GM12878 (cell line): ENCODE data around the gene TRIM38.

Source experiments
- CBX3 ChIP-seq: fragments of 200-600 bp; sonication (generic); IDR thresholded peaks from 2 replicates; pipeline ENCODE4 v1.6.1; 2016; ENCODE audit warnings: low read depth, borderline replicate concordance
- POLR2A ChIP-seq: IDR thresholded peaks from 2 replicates; pipeline ENCODE4 v1.6.1; 2011; ENCODE audit warnings: low read depth, mild to moderate bottlenecking, low read length
- RAD21 ChIP-seq: IDR thresholded peaks from 2 replicates; pipeline ENCODE4 v1.6.1; 2011; ENCODE audit warnings: mild to moderate bottlenecking, low read depth, low read length, moderate library complexity; ENCODE audit not compliant: insufficient read depth
- SMC3 ChIP-seq: IDR thresholded peaks from 2 replicates; pipeline ENCODE4 v1.6.1; 2011; ENCODE audit warnings: low read length, improper control_type of control experiment, borderline replicate concordance
- TF ChIP-seq, protein P1 (sequence below): IDR thresholded peaks from 2 replicates; pipeline ENCODE4 v1.6.1; 2012; ENCODE audit warnings: mild to moderate bottlenecking, low read depth, low read length
- TF ChIP-seq, protein P2 (sequence below): IDR thresholded peaks from 2 replicates; pipeline ENCODE4 v1.6.1; 2012; ENCODE audit warnings: low read depth, low read length, improper control_type of control experiment
- TF ChIP-seq, protein P3 (sequence below), 3 experiments: IDR thresholded peaks in 2 of 3; conservative IDR thresholded peaks in 1 of 3; 2 replicates each; pipeline ENCODE4 v1.5.1; 2011; ENCODE audit warnings: low read depth in 3 of 3, low read length in 3 of 3, mild to moderate bottlenecking in 3 of 3, control low read depth in 2 of 3, moderate library complexity in 2 of 3, inconsistent platforms in 1 of 3, mixed read lengths in 1 of 3; ENCODE audit not compliant: control insufficient read depth in 2 of 3, insufficient read depth in 1 of 3; ENCODE audit errors: extremely low read depth in 1 of 3
- TF ChIP-seq, protein P4 (sequence below): fragments of 150-350 bp; IDR thresholded peaks from 2 replicates; pipeline ENCODE4 v1.6.1; 2016; ENCODE audit warnings: low read depth, low read length
- TF ChIP-seq, protein P5 (sequence below): fragments of 450-650 bp; conservative IDR thresholded peaks from 2 replicates; pipeline ENCODE4 v1.6.1; 2017; ENCODE audit warnings: mild to moderate bottlenecking, moderate library complexity
- TF ChIP-seq, protein P6 (sequence below): fragments of 450-650 bp; IDR thresholded peaks from 2 replicates; pipeline ENCODE4 v1.6.1; 2017; ENCODE audit warnings: mild to moderate bottlenecking

DNA sequence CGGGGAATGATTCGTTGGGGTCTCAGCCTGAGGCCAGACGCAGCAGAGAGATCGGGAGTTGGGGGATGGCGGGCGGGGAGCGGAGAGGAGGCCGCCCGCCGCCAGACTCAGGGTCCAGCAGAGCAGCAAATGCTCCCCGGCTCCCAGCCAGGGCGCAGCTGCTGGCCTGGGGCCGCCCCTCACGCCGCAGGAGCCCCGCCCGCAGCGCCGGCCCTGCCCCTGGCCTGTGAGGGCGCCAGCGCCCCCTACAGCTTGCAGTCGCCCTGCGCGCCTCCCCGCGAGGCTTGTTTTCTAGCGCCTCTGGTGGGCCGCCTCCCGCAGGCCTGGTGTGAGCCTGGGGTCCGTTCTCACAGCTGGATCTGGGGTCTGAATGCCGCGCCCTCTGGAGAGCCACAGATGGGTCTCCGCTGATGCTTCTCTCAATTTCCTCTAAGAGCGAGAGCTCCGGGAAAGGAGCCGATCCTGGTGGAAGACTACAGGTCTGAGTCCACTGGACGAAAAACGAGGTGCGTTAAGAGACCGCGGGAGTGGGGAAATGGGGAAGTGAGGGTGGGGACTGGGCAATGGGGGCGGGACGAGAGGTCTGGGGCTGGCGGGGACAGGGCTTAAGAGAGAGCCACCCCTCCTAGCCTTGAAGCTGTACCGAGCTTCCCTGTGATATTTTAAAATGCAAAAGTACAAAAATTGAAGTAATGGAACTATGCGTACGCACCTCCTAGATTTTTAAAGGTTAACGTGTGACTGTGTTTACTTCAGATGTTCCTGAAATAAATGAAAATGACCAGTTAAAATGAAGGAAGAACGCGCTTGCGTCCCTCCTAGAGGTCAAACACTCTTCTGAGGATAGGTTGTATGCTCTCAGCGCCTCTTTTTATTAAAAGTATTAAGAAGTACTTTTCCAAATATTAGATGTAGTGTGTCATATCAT lies 30.1 kb downstream of the TRIM38 start:
- TF ChIP-seq, protein P1, sequence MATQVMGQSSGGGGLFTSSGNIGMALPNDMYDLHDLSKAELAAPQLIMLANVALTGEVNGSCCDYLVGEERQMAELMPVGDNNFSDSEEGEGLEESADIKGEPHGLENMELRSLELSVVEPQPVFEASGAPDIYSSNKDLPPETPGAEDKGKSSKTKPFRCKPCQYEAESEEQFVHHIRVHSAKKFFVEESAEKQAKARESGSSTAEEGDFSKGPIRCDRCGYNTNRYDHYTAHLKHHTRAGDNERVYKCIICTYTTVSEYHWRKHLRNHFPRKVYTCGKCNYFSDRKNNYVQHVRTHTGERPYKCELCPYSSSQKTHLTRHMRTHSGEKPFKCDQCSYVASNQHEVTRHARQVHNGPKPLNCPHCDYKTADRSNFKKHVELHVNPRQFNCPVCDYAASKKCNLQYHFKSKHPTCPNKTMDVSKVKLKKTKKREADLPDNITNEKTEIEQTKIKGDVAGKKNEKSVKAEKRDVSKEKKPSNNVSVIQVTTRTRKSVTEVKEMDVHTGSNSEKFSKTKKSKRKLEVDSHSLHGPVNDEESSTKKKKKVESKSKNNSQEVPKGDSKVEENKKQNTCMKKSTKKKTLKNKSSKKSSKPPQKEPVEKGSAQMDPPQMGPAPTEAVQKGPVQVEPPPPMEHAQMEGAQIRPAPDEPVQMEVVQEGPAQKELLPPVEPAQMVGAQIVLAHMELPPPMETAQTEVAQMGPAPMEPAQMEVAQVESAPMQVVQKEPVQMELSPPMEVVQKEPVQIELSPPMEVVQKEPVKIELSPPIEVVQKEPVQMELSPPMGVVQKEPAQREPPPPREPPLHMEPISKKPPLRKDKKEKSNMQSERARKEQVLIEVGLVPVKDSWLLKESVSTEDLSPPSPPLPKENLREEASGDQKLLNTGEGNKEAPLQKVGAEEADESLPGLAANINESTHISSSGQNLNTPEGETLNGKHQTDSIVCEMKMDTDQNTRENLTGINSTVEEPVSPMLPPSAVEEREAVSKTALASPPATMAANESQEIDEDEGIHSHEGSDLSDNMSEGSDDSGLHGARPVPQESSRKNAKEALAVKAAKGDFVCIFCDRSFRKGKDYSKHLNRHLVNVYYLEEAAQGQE = peak; percentile 38; the same call in 1 of the 2 replicates
- TF ChIP-seq, protein P2, sequence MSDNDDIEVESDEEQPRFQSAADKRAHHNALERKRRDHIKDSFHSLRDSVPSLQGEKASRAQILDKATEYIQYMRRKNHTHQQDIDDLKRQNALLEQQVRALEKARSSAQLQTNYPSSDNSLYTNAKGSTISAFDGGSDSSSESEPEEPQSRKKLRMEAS = peak; percentile 49
- TF ChIP-seq POLR2A = peak; percentile 93
- TF ChIP-seq, protein P3, sequence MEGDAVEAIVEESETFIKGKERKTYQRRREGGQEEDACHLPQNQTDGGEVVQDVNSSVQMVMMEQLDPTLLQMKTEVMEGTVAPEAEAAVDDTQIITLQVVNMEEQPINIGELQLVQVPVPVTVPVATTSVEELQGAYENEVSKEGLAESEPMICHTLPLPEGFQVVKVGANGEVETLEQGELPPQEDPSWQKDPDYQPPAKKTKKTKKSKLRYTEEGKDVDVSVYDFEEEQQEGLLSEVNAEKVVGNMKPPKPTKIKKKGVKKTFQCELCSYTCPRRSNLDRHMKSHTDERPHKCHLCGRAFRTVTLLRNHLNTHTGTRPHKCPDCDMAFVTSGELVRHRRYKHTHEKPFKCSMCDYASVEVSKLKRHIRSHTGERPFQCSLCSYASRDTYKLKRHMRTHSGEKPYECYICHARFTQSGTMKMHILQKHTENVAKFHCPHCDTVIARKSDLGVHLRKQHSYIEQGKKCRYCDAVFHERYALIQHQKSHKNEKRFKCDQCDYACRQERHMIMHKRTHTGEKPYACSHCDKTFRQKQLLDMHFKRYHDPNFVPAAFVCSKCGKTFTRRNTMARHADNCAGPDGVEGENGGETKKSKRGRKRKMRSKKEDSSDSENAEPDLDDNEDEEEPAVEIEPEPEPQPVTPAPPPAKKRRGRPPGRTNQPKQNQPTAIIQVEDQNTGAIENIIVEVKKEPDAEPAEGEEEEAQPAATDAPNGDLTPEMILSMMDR (IDR thresholded peaks at IDR 0.05 in 2 of 3, conservative IDR thresholded peaks at IDR 0.05 in 1 of 3; ENCODE audit: control insufficient read depth in 2 of 3, extremely low read depth in 1 of 3, insufficient read depth in 1 of 3, low read depth in 3 of 3, low read length in 3 of 3) = peak; percentile 98 to 100 (median 100); a peak in 5 of 6 replicates
- TF ChIP-seq, protein P4, sequence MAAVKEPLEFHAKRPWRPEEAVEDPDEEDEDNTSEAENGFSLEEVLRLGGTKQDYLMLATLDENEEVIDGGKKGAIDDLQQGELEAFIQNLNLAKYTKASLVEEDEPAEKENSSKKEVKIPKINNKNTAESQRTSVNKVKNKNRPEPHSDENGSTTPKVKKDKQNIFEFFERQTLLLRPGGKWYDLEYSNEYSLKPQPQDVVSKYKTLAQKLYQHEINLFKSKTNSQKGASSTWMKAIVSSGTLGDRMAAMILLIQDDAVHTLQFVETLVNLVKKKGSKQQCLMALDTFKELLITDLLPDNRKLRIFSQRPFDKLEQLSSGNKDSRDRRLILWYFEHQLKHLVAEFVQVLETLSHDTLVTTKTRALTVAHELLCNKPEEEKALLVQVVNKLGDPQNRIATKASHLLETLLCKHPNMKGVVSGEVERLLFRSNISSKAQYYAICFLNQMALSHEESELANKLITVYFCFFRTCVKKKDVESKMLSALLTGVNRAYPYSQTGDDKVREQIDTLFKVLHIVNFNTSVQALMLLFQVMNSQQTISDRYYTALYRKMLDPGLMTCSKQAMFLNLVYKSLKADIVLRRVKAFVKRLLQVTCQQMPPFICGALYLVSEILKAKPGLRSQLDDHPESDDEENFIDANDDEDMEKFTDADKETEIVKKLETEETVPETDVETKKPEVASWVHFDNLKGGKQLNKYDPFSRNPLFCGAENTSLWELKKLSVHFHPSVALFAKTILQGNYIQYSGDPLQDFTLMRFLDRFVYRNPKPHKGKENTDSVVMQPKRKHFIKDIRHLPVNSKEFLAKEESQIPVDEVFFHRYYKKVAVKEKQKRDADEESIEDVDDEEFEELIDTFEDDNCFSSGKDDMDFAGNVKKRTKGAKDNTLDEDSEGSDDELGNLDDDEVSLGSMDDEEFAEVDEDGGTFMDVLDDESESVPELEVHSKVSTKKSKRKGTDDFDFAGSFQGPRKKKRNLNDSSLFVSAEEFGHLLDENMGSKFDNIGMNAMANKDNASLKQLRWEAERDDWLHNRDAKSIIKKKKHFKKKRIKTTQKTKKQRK = no peak
- no peak for TF ChIP-seq CBX3
- peak; percentile 42; the same call in 1 of the 2 replicates for TF ChIP-seq SMC3
- peak; percentile 76 for TF ChIP-seq RAD21
- TF ChIP-seq, protein P5, sequence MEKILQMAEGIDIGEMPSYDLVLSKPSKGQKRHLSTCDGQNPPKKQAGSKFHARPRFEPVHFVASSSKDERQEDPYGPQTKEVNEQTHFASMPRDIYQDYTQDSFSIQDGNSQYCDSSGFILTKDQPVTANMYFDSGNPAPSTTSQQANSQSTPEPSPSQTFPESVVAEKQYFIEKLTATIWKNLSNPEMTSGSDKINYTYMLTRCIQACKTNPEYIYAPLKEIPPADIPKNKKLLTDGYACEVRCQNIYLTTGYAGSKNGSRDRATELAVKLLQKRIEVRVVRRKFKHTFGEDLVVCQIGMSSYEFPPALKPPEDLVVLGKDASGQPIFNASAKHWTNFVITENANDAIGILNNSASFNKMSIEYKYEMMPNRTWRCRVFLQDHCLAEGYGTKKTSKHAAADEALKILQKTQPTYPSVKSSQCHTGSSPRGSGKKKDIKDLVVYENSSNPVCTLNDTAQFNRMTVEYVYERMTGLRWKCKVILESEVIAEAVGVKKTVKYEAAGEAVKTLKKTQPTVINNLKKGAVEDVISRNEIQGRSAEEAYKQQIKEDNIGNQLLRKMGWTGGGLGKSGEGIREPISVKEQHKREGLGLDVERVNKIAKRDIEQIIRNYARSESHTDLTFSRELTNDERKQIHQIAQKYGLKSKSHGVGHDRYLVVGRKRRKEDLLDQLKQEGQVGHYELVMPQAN = peak; percentile 81
- TF ChIP-seq, protein P6, sequence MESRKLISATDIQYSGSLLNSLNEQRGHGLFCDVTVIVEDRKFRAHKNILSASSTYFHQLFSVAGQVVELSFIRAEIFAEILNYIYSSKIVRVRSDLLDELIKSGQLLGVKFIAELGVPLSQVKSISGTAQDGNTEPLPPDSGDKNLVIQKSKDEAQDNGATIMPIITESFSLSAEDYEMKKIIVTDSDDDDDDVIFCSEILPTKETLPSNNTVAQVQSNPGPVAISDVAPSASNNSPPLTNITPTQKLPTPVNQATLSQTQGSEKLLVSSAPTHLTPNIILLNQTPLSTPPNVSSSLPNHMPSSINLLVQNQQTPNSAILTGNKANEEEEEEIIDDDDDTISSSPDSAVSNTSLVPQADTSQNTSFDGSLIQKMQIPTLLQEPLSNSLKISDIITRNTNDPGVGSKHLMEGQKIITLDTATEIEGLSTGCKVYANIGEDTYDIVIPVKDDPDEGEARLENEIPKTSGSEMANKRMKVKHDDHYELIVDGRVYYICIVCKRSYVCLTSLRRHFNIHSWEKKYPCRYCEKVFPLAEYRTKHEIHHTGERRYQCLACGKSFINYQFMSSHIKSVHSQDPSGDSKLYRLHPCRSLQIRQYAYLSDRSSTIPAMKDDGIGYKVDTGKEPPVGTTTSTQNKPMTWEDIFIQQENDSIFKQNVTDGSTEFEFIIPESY = peak; percentile 80; the same call in 1 of the 2 replicates
